ENCODE measurements around the gene PAGE2B.
"Not testable (repeated sequence)": the region's sequence is repeated elsewhere in the genome, so short reads cannot be mapped to it uniquely, and the experiment has no call there.

The PAGE2B gene, protein sequence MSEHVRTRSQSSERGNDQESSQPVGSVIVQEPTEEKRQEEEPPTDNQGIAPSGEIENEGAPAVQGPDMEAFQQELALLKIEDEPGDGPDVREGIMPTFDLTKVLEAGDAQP

DNA sequence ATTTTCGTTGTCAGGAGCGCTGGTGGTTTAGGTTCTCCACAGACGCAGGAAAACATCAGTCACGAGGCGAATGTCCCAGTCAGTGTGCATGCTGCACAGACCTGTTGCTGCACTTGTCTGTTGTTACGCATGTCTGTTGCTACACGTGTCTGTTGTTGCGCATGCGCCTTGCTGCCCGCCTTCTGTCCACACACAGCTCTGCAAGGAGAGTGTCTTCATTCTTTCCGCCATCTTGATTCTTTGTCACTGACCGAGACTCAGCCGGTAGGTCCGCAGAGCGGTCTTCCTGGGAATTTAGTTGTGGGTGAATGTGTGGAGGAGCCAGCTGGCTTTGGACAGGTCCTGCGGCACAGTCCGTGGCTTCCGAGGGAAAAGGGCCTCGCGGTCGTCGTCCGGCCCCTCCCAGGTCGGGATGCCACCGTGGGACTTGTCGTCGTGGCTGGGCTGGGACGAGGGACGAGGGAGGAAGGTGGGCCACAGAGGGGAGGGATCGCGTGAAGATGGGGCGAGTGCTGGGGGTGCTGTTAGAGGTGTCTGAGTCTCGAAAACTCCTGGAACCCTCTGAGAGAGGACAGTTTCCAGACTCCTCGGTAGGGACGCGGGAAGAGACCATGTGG is at the start of gene PAGE2B:
Gene PAGE2B (plus strand): TSS at position 180 of the 617 bp plus-strand sequence. CDS start 1,012 bp downstream, outside the sequence.
- no peak for DNase-seq

DNA sequence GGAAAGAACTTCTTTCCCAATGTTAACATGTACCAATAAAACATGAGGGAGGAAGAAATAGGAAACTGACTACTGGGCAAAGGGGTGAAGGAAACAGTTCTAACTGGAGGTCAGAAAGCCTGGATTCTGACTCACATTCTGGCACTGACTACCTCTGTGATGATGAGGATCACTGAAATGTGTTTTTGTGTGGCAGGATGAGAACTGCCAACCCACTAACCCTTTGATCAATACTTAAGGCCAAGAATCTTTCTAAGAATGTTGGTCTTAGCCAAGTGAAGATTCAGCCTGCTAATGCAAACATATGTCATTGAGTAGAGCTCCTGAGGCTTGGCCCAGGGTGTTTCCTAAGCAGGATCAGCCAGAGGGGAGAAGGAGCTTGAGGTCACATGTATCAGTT is 48.7 kb upstream of the PAGE2B start:
- no peak for DNase-seq

DNA sequence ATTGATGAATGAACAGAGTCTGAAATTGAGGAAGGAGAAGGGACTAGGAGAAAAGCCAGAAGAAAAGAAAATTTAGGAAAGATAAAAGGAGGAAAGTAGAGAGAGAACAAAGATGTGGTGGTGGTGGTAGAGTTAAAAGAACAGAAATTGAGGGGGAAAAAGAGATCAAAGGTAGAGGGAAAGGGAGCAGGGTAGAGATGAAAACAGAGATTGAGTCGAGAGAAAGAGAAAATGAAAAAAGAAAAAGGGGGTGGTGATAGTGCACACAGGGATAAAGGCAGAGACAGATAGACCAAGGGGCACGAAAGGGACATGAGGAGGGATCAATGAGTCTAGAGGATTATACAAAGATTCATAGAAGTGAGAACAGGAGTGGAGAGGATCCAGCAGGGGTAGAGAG is 48.0 kb upstream of the PAGE2B start:
- no peak for DNase-seq

DNA sequence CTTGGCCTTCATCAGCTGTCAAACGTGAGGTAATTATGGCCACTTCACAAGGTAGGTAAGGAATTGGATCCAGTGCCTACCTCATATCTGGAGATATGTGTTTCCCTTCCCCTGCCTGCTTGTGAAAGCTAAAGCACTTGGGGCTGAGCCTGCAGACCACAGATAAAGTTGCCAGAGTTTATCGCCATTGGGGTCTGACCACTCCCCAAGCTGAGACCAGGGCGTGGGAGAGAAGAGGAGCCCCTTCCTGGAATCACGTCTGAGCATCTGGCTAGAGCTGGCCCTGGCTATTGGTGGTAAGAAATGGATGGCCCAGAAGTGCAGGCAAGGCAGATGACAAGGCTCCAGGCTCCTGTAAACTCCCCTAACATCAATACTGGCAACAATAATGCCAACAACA is 46.8 kb upstream of the PAGE2B start:
- no peak for DNase-seq

DNA sequence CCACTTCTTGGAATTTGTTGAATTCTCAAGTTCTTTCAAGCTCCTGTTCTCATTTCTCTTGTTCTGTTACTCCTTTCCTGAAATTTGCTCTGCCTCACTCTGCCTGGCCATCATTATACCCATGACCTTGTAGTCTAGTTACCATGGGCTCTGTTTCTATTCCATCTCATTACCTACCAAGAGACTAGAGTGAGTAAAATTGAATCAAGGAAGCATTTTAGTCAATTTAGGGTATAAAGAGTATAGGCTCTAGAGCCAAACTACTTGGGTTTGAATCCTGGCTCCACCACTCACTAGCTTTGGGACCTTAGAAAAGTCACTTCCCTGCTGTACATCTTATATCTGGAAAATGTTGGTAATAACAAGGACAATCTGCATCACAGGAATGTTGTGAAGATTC is 46.2 kb upstream of the PAGE2B start:
- DNase-seq, result no peak

DNA sequence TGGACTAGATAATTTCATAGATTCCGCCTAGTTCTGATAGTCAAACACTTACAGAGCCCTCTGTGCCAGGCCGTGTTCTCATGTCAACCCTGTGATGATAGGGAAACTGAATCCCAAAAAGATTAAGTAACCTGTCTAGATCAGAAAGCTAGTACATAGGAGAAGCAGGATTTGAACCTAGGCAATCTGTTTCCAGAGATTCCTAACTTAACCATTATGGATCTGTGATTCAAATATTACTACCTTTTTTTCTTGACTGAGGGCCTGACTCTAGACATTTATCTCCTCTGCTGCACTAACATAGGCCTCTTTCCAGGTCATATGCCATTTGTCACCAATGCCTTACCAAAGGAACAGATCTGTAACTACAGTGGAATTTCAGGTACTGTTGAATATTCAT is 45.5 kb upstream of the PAGE2B start:
- no peak for DNase-seq

DNA sequence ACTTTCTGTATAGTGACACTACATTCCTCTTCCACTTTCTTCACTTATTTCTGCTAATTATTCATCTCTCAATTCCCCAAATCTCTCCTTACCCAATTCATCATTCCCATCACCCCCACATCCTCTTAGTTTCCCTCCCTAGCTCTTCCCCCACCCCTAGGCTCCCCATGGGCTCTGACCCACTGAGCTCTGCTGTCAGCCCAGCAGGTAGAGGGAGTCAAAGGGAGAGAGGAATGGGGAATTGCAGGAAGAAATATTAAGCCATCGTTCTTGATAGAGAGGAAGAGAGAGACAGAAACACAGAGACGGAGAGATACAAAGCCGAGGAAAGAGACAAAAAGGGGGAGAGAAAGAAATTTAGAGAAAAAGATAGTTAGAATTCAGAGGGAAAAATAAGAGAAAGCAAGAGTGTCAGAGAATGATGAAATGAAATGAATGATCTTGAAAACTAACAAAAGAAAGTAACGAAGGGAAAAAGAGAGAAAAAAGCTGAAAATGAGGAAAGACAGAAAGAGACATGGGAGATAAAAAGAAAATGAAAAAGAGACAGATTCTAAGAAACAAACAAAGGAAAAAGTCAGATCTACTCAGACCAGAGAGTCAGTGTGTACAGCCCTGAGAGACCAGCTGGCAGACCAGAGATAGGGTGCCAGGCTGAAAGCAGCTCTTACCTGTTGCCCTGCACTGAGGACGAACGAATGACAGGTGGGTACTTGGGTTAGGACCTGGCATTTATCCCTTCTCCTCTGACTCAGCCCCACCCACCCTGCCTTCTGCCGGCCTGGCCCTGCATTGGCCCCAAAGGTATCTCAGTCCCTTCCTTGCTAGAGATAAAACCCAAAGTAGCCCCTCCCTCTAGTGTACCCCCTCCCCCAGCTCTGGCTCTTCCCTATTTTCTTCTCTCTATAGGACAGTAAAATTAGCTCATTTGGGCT is 44.3 kb upstream of the PAGE2B start, which contains the start of gene ALAS2:
Gene ALAS2 (minus strand): TSS at position 707 of the 935 bp plus-strand sequence. CDS start 4,977 bp downstream, outside the sequence.
- DNase-seq, result no peak

DNA sequence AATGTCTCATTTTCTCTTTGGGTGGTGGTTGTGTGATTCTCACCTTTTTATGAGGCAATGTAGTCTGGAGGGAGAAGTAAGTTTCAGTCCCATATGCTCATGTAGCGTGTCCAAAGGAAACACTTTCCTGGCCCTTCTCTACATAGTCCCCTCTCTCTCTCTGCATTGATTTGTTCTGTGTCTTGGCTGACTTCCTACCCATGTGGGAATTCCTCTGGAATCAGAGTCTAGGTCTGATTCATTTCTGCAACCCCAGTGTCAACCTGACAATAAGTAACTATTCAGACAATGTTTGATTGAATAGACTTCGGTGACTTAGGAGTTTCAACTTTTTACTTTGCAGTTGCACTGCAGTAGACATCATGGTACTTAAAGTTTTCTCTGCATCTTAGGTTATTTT is 41.4 kb upstream of the PAGE2B start:
- DNase-seq, result no peak

DNA sequence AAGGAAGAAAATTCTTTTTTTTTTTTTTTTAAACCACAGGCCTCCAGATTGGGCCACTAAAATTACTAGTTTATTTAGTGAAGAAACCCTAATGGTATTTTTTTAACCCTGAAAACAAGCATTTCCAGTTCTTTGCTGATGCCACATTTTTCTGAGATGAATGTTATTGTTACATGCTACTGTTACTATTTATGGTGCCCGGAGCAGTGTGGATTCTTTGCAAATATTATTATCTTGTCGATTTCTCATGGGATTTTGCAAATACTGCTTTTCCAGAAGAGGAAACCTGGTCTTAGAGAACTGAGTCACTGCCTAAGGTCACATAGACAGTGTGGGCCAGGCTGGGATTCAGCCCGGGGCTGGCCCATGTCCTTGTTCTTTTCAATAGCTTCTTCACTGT is 35.4 kb upstream of the PAGE2B start:
- DNase-seq, result no peak

DNA sequence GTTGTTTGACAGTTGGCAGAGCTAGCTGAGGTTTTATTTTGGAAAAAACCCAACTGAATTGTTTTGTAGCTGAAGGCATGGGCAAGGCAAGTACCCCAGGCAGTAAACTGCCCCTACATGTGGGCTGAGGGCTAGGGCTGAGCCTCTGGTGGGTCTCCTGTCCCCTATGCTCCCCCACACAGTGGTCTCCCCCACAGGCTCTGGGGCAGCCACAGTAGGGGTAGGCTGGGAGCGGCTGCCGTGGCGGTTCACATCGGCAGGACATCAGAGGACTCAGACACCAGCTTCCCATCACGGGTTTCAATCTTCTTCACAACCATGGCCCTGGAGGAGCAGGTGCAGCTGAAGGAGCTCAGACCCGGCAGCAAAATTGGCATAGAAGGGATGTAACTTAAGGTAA is 33.3 kb upstream of the PAGE2B start:
- no peak for DNase-seq

DNA sequence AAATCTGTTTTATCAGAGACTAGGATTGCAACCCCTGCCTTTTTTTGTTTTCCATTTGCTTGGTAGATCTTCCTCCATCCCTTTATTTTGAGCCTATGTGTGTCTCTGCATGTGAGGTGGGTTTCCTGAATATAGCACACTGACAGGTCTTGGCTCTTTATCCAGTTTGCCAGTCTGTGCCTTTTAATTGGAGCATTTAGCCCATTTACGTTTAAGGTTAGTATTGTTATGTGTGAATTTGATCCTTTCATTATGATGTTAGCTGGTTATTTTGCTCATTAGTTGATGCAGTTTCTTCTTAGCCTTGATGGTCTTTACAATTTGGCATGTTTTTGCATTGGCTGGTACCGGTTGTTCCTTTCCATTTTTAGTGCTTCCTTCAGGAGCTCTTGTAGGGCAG is 24.2 kb upstream of the PAGE2B start:
- not testable (repeated sequence) for DNase-seq

DNA sequence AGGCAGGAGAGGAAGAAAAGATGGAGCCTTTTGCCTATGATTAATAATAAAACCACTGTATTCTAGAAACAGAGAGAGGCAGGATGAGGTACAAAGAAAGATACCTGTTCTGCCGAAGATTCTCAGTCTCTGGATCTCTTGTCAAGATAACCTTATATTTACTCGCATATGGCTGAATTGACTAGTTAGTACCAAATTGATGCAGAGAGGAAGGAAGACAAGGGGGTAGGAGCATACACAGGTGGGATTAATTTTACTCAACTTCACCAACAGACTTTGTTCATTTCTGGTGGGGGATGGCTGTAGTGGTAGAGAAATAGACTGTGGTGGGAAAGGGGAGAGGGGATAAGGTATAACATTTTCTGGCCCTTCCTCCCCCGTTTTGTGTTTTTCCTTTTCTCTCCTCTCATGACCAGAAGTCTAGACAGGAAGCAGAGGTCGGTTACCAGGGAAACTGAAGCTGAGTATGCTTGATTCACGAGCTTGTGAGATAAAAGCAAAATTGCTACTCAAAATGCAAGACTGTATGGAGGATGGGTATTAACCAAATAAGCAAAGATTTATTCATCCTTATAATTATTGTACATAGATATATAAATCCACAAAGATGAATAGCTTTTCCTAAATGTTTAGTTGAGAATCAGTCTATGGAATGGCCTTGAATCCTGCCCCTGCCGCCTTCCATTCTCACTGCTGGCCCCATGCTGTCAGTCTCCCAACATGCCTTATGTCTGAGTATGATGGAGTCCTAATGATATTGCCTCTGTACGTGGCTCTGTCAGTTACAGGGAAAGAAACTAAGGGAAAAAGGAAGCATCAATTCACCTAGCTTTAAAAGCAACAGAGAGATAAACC is 17.8 kb upstream of the PAGE2B start:
- DNase-seq, result peak; percentile 21

DNA sequence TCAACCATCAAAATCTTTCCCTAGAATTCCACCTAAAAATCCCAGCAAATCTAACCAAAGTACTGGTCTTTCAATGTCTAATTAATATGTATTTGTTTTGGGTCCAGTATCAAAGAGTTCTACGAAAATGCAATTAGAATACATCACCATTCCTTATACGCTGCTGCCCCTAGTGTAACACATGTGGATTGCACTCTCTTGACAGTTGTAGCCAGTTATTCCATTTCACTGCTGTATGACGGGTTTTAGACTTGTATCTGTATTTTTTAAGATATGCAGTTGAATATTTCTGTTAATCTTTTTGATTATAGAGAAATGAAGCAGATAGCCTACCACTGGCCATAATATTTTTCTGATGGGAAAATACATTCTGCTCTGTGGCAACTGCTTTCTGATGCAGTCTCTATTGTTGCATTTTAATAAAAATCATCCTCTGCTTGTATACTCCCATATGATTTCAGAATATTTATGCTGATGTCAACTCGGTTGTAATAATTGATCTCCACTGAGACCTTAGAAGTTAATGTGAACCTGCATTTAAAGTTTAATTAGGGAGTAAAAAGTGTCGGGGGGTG is 17.1 kb upstream of the PAGE2B start:
- DNase-seq, result peak; percentile 21

DNA sequence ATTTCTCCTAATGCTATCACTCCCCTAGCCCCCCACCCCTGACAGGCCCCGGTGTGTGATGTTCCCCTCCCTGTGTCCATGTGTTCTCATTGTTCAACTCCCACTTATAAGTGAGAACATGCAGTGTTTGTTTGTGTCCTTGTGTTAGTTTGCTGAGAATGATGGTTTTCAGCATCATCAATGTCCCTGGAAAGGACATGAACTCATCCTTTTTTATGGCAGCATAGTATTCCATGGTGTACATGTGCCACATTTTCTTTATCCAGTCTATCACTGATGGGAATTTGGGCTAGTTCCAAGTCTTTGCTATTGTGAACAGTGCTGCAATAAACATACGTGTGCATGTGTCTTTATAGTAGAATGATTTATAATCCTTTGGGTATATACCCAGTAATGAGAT is 7.7 kb upstream of the PAGE2B start:
- DNase-seq, result not testable (repeated sequence)

DNA sequence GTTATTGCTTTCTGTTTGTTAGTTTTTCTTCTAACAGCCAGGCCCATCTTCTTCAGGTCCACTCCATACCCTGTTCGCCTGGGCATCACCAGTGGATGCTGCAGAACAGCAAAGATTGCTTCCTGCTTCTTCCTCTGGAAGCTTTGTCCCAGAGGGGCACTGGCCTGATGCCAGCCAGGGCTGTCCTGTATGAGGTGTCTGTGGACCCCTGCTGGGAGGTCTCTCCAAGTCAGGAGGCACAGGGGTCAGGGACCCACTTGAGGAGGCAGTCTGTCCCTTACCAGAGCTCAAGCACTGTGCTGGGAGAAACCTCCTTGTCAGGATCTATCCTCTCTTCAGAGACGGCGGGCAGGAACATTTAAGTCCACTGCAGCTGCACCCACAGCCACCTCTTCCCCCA is 2.5 kb upstream of the PAGE2B start:
- no peak for DNase-seq

DNA sequence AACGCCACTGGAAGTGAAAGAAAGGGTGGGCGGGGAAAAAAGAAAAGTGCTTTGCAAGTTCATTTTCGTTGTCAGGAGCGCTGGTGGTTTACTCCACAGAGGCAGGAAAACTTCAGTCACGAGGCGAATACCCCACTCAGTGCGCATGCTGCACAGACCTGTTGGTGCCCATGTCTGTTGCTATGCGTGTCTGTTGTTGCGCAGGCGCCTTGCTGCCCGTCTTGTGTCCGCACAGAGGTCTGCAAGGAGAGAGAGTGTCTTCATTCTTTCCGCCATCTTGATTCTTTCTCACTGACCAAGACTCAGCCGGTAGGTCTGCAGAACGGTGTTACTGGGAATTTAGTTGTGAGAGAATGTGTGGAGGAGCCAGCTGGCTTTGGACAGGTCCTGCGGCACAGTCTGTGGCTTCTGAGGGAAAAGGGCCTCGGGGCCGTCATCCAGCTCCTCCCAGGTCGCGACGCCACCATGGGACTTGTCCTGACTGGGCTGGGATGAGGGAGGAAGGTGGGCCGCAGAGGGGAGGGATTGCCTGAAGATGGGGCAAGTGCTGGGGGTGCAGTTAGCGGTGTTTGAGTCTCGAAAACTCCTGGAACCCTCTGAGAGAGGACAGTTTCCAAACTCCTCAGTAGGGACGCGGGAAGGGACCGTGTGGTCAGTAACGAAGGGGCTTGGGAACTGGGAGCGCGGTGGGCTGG is 14.1 kb downstream of the PAGE2B start, which contains the start of gene PAGE2:
Gene PAGE2 (plus strand): TSS at position 224 of the 695 bp plus-strand sequence. CDS start 1,003 bp downstream, outside the sequence.
- no peak for DNase-seq

DNA sequence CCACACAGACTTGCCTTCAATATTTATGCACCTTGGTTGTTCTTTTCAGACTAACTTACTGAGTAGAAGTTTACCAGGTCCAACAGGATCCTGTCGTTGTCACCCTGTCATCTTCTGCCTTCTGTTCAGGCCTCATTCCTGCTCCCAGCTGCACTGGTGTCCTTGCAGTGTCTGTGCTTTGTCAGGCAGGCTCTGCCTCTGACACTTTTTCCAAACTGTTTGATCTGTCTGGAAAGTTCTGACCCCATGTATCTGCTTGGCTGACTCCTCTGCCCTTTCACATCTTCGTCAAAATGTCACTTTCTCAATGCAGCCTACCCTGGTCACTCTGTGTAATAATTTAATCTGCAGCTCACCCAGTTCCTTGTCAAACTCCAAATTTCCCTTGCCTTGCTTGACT is 23.9 kb downstream of the PAGE2B start:
- DNase-seq, result no peak

DNA sequence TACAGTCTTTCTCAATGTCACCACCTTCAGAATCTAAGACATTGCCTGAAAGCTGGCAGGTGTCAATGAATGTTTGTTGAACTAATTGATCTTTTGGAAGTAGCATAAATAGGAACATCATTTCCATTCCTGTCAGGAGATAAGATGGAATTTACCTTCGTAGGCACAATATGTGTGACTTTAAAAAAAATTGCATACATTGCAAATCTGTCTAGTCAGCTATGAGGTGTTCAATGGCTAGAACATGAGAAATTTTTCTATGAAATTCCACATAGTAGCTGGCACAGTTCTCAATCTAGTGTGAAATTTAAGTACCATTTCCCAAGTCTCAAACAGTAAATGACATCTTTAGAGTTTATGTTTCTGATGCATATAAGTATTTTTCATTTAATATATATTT is 24.3 kb downstream of the PAGE2B start:
- DNase-seq, result no peak

DNA sequence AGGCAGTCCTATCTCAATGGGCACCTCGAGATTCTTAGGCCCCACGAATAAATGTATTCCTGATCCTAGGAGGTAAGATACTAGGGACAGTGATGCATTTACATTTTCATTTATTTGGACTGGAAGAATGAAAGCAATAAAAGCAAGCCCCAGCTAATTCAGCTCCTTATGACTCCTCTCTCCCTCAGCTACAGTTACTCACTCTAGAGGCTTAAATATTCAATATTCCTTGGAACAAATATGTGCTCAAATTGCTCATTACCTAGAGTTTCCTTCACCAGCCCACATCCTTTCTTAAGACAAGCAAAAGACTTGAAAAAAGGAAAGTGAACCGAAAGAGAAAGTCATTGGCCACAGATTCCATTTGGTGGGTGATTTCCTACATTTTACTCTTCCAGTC is 27.9 kb downstream of the PAGE2B start:
- no peak for DNase-seq

DNA sequence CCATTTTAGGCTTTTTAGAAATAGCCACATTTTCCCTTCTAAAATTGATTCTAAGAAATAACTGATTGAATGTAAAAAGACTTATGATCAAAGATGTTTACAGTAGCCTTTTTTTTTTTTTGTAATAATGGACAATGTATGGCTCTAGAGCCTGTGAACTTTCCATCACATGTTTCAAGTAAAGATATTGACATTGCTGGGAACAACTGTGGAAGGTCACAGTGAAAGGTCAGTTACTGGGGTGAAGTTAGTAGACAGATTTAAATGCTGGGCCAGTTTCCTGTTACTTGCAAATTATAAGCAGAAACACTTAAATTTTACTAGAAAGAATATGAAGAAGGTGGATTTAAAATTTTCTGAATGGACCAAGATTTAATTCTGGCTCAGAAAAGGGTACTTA is 32.4 kb downstream of the PAGE2B start:
- no peak for DNase-seq

DNA sequence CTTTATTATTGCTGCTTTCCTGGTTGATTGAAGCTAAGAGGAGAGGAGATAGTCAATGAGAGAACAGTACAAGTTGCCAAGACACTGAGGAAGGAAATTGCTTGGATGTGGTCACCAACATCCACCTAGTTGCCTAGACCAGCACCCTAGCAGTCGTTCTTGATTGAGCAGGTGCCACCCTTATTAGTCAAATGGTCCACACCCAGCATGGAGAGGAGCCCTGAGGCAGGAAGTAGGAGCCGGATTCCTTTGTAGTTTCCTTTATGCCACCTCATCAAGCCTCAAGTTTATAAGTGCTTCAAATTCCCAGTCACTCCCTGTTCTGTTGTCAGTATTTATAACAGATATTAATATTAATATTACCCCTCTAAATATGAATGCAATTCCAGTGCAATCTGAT is 33.1 kb downstream of the PAGE2B start:
- no peak for DNase-seq

DNA sequence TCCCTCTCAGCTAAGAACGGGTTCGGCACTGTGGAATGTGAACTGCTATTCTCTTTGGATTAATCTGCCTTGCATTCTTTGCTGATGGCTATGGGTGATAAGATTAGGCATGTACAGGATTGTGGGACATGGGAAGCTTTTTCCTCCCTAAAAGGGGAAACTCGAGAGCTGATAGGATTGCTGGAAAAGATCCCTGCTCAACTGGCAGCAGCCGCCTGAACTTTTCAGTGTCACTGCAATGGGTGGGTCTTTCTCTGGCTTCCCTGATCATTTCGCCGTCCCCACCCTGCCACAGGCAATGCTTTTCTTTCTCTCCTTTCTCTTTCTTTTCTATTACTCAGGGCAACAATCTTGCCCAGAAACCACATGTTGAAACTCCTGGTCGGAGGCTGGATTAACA is 34.5 kb downstream of the PAGE2B start:
- DNase-seq, result no peak
